ENCODE measurements around the gene UVSSA. TPM values are rescaled to one million over a fixed set of nuclear protein-coding genes. Genes with fewer than 3 reads are reported as not detected.

The UVSSA gene
- total and polyA plus RNA-seq, 8 donors: 4.1 to 103 (median 25.3) TPM

- DNase-seq: no peak
- Histone ChIP-seq H3K27ac (no peak overlapping the region), H3K36me3 (peaks cover 17 to 95% (median 86%) of the 10 kb centered on the region in 4 donors), H3K9me3 (no peaks in the 10 kb centered on the region), H3K4me3 (no peak overlapping the region), H3K27me3 (no peaks in the 10 kb centered on the region), H3K4me1 (no peaks in the 10 kb centered on the region)
- TF ChIP-seq POLR2A (IDR thresholded peaks at IDR 0.05): no peak
- WGBS, 5 donors: 88 to 96% (median 90%) methylated on average over 10 to 27 of the region's 27 CpGs
- intact Hi-C loops (cut with DNase I; ENCODE audit: low total_unique reads): no loop called here
Measured at GRCh38 chr4:1379351-1379781, 32.4 kb downstream of the UVSSA start.

- no peaks in the 10 kb centered on the region for H3K9me3 ChIP-seq
- H3K4me1 ChIP-seq: no peaks in the 10 kb centered on the region
- H3K4me3 ChIP-seq: no peak overlapping the region
- DNase-seq: no peak
- WGBS, 5 donors: 84 to 94% (median 91%) methylated on average over 3 to 31 of the region's 31 CpGs; no CpG with 5 or more reads in 1 of the 5 donors
- TF ChIP-seq CTCF (IDR thresholded peaks at IDR 0.05) (no peak), EP300 (IDR thresholded peaks at IDR 0.05) (no peak), POLR2A (IDR thresholded peaks at IDR 0.05) (no peak), POLR2AphosphoS5 (IDR thresholded peaks at IDR 0.05) (no peak)
- H3K27me3 ChIP-seq: no peaks in the 10 kb centered on the region
- peaks cover 22 to 95% (median 86%) of the 10 kb centered on the region in 4 donors for H3K36me3 ChIP-seq
- intact Hi-C loops (cut with DNase I; ENCODE audit: low total_unique reads): no loop called here
- no peak overlapping the region for H3K27ac ChIP-seq
Measured at GRCh38 chr4:1379801-1380331, 32.9 kb downstream of the UVSSA start.

GRCh38 chr4:1380368-1381151, 33.6 kb downstream of the UVSSA start:
- Histone ChIP-seq H3K9me3 (no peaks in the 10 kb centered on the region), H3K4me1 (no peaks in the 10 kb centered on the region), H3K4me3 (no peak overlapping the region), H3K27me3 (no peaks in the 10 kb centered on the region), H3K27ac (no peak overlapping the region), H3K36me3 (peaks cover 24 to 95% (median 86%) of the 10 kb centered on the region in 4 donors)
- intact Hi-C loops (cut with DNase I; ENCODE audit: low total_unique reads): no loop called here
- no peak for TF ChIP-seq POLR2AphosphoS5 (IDR thresholded peaks at IDR 0.05)
- no peak for TF ChIP-seq EP300 (IDR thresholded peaks at IDR 0.05)
- TF ChIP-seq CTCF (IDR thresholded peaks at IDR 0.05): no peak
- no peak for TF ChIP-seq POLR2A (IDR thresholded peaks at IDR 0.05)
- no peak for DNase-seq
- 89 to 96% (median 91%) methylated on average over 13 to 36 of the region's 36 CpGs for WGBS, 5 donors

GRCh38 chr4:1381181-1381621, 34.2 kb downstream of the UVSSA start:
- H3K27ac ChIP-seq: no peak overlapping the region
- peaks cover 25 to 95% (median 86%) of the 10 kb centered on the region in 4 donors for H3K36me3 ChIP-seq
- no peaks in the 10 kb centered on the region for H3K27me3 ChIP-seq
- TF ChIP-seq CTCF (IDR thresholded peaks at IDR 0.05) (no peak), EP300 (IDR thresholded peaks at IDR 0.05) (no peak)
- DNase-seq: no peak
- intact Hi-C loops (cut with DNase I; ENCODE audit: low total_unique reads): no loop called here
- H3K4me1 ChIP-seq: no peaks in the 10 kb centered on the region
- WGBS, 5 donors: 90 to 97% (median 95%) methylated on average over 4 to 12 of the region's 12 CpGs
- H3K9me3 ChIP-seq: no peaks in the 10 kb centered on the region
- no peak overlapping the region for H3K4me3 ChIP-seq

All from stomach (tissue), 9 donors.